Ishikawa (cell line): ENCODE measurements around the gene CCDC88C.

ENCODE experiments used
- CEBPB ChIP-seq: IDR thresholded peaks from 2 replicates; pipeline ENCODE4 v1.6.1; 2012
- CREB1 ChIP-seq: IDR thresholded peaks from 2 replicates; pipeline ENCODE4 v1.6.1; 2012; ENCODE audit warnings: low read depth
- EGR1 ChIP-seq: IDR thresholded peaks from 2 replicates; pipeline ENCODE4 v1.6.1; 2012
- EP300 ChIP-seq: IDR thresholded peaks from 2 replicates; pipeline ENCODE4 v1.6.1; 2012; ENCODE audit warnings: borderline replicate concordance
- FOXM1 ChIP-seq: IDR thresholded peaks from 2 replicates; pipeline ENCODE4 v1.6.1; 2012; ENCODE audit warnings: low read depth, borderline replicate concordance
- NFIC ChIP-seq: IDR thresholded peaks from 2 replicates; pipeline ENCODE4 v1.6.1; 2012
- RAD21 ChIP-seq: IDR thresholded peaks from 2 replicates; pipeline ENCODE4 v1.6.1; 2012; ENCODE audit warnings: low read depth
- TAF1 ChIP-seq: IDR thresholded peaks from 2 replicates; pipeline ENCODE4 v1.6.1; 2012; ENCODE audit warnings: low read depth, mild to moderate bottlenecking
- TCF12 ChIP-seq: IDR thresholded peaks from 2 replicates; pipeline ENCODE4 v1.6.1; 2012; ENCODE audit warnings: low read depth
- TEAD4 ChIP-seq: IDR thresholded peaks from 2 replicates; pipeline ENCODE4 v1.6.1; 2012
- YY1 ChIP-seq: IDR thresholded peaks from 2 replicates; pipeline ENCODE4 v1.6.1; 2012; ENCODE audit warnings: low read depth
- ZBTB7A ChIP-seq: IDR thresholded peaks from 2 replicates; pipeline ENCODE4 v1.6.1; 2012; ENCODE audit warnings: low read depth
- TF ChIP-seq, protein P1 (sequence below): IDR thresholded peaks from 2 replicates; pipeline ENCODE4 v1.6.1; 2012
- TF ChIP-seq, protein P2 (sequence below): IDR thresholded peaks from 2 replicates; pipeline ENCODE4 v1.6.1; 2012; ENCODE audit warnings: low read depth, mild to moderate bottlenecking
- TF ChIP-seq, protein P3 (sequence below): IDR thresholded peaks from 2 replicates; pipeline ENCODE4 v1.6.1; 2012

The CCDC88C gene

GRCh38 chr14:91385697-91386096 lies 31.9 kb downstream of the CCDC88C start:
- TF ChIP-seq, protein P1, sequence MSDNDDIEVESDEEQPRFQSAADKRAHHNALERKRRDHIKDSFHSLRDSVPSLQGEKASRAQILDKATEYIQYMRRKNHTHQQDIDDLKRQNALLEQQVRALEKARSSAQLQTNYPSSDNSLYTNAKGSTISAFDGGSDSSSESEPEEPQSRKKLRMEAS: no peak
- TF ChIP-seq CREB1 (no peak), TAF1 (no peak), TEAD4 (no peak)

GRCh38 chr14:91385224-91385623 lies 32.4 kb downstream of the CCDC88C start:
- TF ChIP-seq, protein P2, sequence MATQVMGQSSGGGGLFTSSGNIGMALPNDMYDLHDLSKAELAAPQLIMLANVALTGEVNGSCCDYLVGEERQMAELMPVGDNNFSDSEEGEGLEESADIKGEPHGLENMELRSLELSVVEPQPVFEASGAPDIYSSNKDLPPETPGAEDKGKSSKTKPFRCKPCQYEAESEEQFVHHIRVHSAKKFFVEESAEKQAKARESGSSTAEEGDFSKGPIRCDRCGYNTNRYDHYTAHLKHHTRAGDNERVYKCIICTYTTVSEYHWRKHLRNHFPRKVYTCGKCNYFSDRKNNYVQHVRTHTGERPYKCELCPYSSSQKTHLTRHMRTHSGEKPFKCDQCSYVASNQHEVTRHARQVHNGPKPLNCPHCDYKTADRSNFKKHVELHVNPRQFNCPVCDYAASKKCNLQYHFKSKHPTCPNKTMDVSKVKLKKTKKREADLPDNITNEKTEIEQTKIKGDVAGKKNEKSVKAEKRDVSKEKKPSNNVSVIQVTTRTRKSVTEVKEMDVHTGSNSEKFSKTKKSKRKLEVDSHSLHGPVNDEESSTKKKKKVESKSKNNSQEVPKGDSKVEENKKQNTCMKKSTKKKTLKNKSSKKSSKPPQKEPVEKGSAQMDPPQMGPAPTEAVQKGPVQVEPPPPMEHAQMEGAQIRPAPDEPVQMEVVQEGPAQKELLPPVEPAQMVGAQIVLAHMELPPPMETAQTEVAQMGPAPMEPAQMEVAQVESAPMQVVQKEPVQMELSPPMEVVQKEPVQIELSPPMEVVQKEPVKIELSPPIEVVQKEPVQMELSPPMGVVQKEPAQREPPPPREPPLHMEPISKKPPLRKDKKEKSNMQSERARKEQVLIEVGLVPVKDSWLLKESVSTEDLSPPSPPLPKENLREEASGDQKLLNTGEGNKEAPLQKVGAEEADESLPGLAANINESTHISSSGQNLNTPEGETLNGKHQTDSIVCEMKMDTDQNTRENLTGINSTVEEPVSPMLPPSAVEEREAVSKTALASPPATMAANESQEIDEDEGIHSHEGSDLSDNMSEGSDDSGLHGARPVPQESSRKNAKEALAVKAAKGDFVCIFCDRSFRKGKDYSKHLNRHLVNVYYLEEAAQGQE: no peak
- TF ChIP-seq FOXM1 (no peak), TCF12 (no peak), CEBPB (no peak), RAD21 (no peak), EGR1 (no peak), TEAD4 (no peak), TAF1 (no peak), EP300 (no peak), YY1 (no peak), ZBTB7A (no peak), CREB1 (no peak)
- TF ChIP-seq, protein P3, sequence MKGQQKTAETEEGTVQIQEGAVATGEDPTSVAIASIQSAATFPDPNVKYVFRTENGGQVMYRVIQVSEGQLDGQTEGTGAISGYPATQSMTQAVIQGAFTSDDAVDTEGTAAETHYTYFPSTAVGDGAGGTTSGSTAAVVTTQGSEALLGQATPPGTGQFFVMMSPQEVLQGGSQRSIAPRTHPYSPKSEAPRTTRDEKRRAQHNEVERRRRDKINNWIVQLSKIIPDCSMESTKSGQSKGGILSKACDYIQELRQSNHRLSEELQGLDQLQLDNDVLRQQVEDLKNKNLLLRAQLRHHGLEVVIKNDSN: no peak
- TF ChIP-seq, protein P1: no peak

GRCh38 chr14:91383439-91383838 lies 34.2 kb downstream of the CCDC88C start:
- TF ChIP-seq FOXM1 (no peak), EGR1 (no peak), RAD21 (0 out of 2 replicates have a peak, but pooled peaks have one; percentile 0), NFIC (peak; percentile 27; the same call in 1 of the 2 replicates), CEBPB (no peak), TCF12 (peak; percentile 64; the same call in 1 of the 2 replicates), EP300 (peak; percentile 66), ZBTB7A (0 out of 2 replicates have a peak, but pooled peaks have one; percentile 23), TEAD4 (0 out of 2 replicates have a peak, but pooled peaks have one; percentile 17)
- TF ChIP-seq, protein P1: peak; percentile 37; the same call in 1 of the 2 replicates
- TF ChIP-seq, protein P2: no peak

- TF ChIP-seq TAF1: no peak
- no peak for TF ChIP-seq EGR1
- TF ChIP-seq FOXM1: no peak
- TF ChIP-seq, protein P1: no peak
- TF ChIP-seq CEBPB: no peak
- TF ChIP-seq ZBTB7A: no peak
- no peak for TF ChIP-seq YY1
- TF ChIP-seq NFIC: no peak
- TF ChIP-seq TCF12: no peak
Observed at GRCh38 chr14:91381801-91382670, 35.6 kb downstream of the CCDC88C start.

DNA sequence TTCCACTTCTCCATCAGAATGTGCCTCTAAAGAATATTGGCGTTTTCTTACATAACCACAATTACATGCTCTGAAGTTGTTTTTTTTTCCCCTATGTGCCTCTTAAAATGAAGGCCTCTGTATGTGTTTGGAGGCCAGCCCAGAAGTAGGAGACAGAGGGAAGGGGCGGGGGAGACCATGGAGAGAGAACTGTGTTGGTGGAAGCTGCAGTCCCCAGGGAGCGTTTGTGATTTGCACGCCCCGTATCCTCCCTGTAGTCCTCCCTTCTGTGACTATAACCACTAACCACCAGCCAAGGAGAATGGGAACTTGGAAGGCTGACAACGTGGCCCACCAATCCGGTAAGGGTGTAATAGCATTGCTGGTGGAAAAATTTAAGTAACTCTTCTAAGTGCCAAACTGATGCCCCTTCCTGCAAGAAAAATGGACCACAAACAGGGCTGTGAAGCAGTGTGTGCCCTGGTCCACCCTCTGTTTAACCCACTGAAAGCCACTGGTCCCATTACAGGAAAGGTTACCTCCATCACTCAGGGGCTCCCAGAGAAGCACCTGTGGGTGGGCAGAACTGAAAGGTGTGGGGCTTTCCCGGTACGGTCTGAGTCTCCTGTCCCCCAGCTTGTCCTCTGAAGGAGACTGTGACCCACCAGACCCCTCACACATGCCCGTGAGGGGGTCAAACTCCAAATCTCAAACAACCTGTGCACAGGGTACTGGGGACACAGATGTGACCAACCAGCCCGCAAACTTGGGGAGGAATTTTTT lies 36.8 kb downstream of the CCDC88C start:
- TF ChIP-seq NFIC: peak; percentile 16; the same call in 1 of the 2 replicates
- TF ChIP-seq TEAD4: no peak

DNA sequence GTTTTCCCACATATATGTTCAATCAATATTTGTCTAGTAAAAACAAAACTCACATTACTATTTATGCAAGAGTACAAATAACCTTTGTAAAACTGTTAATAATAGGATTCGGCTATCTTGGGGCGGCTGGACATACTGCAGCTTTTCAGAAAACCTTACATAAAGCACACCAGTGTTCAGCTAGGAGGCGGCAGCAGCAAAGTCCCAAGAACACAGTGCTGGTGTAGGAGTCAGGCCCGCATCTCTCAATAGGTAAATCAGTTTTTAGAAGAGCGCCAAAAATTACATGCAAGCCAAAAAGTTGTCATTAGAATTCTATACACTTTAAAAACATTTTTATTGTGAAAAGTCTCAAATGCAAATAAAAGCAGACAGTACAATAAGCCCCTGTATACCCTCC lies 37.5 kb downstream of the CCDC88C start:
- TF ChIP-seq FOXM1: no peak
- no peak for TF ChIP-seq CREB1
- TF ChIP-seq TAF1: no peak
- TF ChIP-seq EP300: no peak
